ENCODE results near the gene EPS8L2. TPM values are rescaled to one million over a fixed set of nuclear protein-coding genes. Genes with fewer than 3 reads are reported as not detected.

Gene EPS8L2
- polyA plus RNA-seq, 1 donor: 260 TPM

GRCh38 chr11:769887-770641, 64.0 kb downstream of the EPS8L2 start:
- no peak for DNase-seq
- Histone ChIP-seq H3K27ac (ENCODE audit: low read length) (no peak overlapping the region), H3K4me1 (ENCODE audit: control insufficient read depth, insufficient read depth, low read length) (peaks cover 2% of the 10 kb centered on the region), H3K9me3 (ENCODE audit: control insufficient read depth, low read depth, low read length) (no peaks in the 10 kb centered on the region), H3K27me3 (ENCODE audit: control insufficient read depth, insufficient read depth, low read length) (no peaks in the 10 kb centered on the region), H3K4me3 (ENCODE audit: low read length) (no peak overlapping the region), H3K36me3 (ENCODE audit: control insufficient read depth, insufficient read depth, low read length) (peaks cover 75% of the 10 kb centered on the region)
- no CpG with 5 or more reads among the region's 23 CpGs for WGBS (ENCODE audit: insufficient coverage, low lambda C conversion rate)

GRCh38 chr11:770642-771616, 64.9 kb downstream of the EPS8L2 start:
- DNase-seq: no peak
- H3K4me3 ChIP-seq (ENCODE audit: low read length): no peak overlapping the region
- peaks cover 7% of the 10 kb centered on the region for H3K4me1 ChIP-seq (ENCODE audit: control insufficient read depth, insufficient read depth, low read length)
- no CpG with 5 or more reads among the region's 32 CpGs for WGBS (ENCODE audit: insufficient coverage, low lambda C conversion rate)
- H3K36me3 ChIP-seq (ENCODE audit: control insufficient read depth, insufficient read depth, low read length): peaks cover 71% of the 10 kb centered on the region
- H3K27ac ChIP-seq (ENCODE audit: low read length): no peak overlapping the region
- no peaks in the 10 kb centered on the region for H3K9me3 ChIP-seq (ENCODE audit: control insufficient read depth, low read depth, low read length)
- H3K27me3 ChIP-seq (ENCODE audit: control insufficient read depth, insufficient read depth, low read length): no peaks in the 10 kb centered on the region

GRCh38 chr11:771617-772204, 65.7 kb downstream of the EPS8L2 start:
- H3K4me1 ChIP-seq (ENCODE audit: control insufficient read depth, insufficient read depth, low read length): peaks cover 11% of the 10 kb centered on the region
- WGBS (ENCODE audit: insufficient coverage, low lambda C conversion rate): no CpG with 5 or more reads among the region's 15 CpGs
- H3K27ac ChIP-seq (ENCODE audit: low read length): no peak overlapping the region
- H3K36me3 ChIP-seq (ENCODE audit: control insufficient read depth, insufficient read depth, low read length): peaks cover 63% of the 10 kb centered on the region
- H3K9me3 ChIP-seq (ENCODE audit: control insufficient read depth, low read depth, low read length): no peaks in the 10 kb centered on the region
- H3K27me3 ChIP-seq (ENCODE audit: control insufficient read depth, insufficient read depth, low read length): no peaks in the 10 kb centered on the region
- no peak for DNase-seq
- H3K4me3 ChIP-seq (ENCODE audit: low read length): no peak overlapping the region

GRCh38 chr11:772429-773390, 66.7 kb downstream of the EPS8L2 start:
- no CpG with 5 or more reads among the region's 34 CpGs for WGBS (ENCODE audit: insufficient coverage, low lambda C conversion rate)
- Histone ChIP-seq H3K4me3 (ENCODE audit: low read length) (no peak overlapping the region), H3K36me3 (ENCODE audit: control insufficient read depth, insufficient read depth, low read length) (peaks cover 55% of the 10 kb centered on the region), H3K9me3 (ENCODE audit: control insufficient read depth, low read depth, low read length) (no peaks in the 10 kb centered on the region), H3K27ac (ENCODE audit: low read length) (no peak overlapping the region), H3K4me1 (ENCODE audit: control insufficient read depth, insufficient read depth, low read length) (peaks cover 11% of the 10 kb centered on the region), H3K27me3 (ENCODE audit: control insufficient read depth, insufficient read depth, low read length) (no peaks in the 10 kb centered on the region)
- DNase-seq: no peak

GRCh38 chr11:773425-773824, 67.4 kb downstream of the EPS8L2 start:
- Histone ChIP-seq H3K27ac (ENCODE audit: low read length) (no peak overlapping the region), H3K27me3 (ENCODE audit: control insufficient read depth, insufficient read depth, low read length) (no peaks in the 10 kb centered on the region), H3K9me3 (ENCODE audit: control insufficient read depth, low read depth, low read length) (no peaks in the 10 kb centered on the region), H3K36me3 (ENCODE audit: control insufficient read depth, insufficient read depth, low read length) (peaks cover 55% of the 10 kb centered on the region), H3K4me3 (ENCODE audit: low read length) (no peak overlapping the region), H3K4me1 (ENCODE audit: control insufficient read depth, insufficient read depth, low read length) (peaks cover 16% of the 10 kb centered on the region)
- no CpG with 5 or more reads among the region's 5 CpGs for WGBS (ENCODE audit: insufficient coverage, low lambda C conversion rate)
- DNase-seq: no peak

- no peak for DNase-seq
- no CpG with 5 or more reads among the region's 9 CpGs for WGBS (ENCODE audit: insufficient coverage, low lambda C conversion rate)
Measured at GRCh38 chr11:773830-774229, 67.8 kb downstream of the EPS8L2 start.

GRCh38 chr11:774873-775592, 69.0 kb downstream of the EPS8L2 start:
- H3K27me3 ChIP-seq (ENCODE audit: control insufficient read depth, insufficient read depth, low read length): no peaks in the 10 kb centered on the region
- no peak for DNase-seq
- no peak overlapping the region for H3K4me3 ChIP-seq (ENCODE audit: low read length)
- peaks cover 54% of the 10 kb centered on the region for H3K36me3 ChIP-seq (ENCODE audit: control insufficient read depth, insufficient read depth, low read length)
- no peaks in the 10 kb centered on the region for H3K9me3 ChIP-seq (ENCODE audit: control insufficient read depth, low read depth, low read length)
- no CpG with 5 or more reads among the region's 20 CpGs for WGBS (ENCODE audit: insufficient coverage, low lambda C conversion rate)
- no peak overlapping the region for H3K27ac ChIP-seq (ENCODE audit: low read length)
- peaks cover 27% of the 10 kb centered on the region for H3K4me1 ChIP-seq (ENCODE audit: control insufficient read depth, insufficient read depth, low read length)

More at GRCh38 chr11:773830-774229, 67.8 kb downstream of the EPS8L2 start:
- Histone ChIP-seq H3K27ac (ENCODE audit: low read length) (no peak overlapping the region), H3K9me3 (ENCODE audit: control insufficient read depth, low read depth, low read length) (no peaks in the 10 kb centered on the region), H3K4me1 (ENCODE audit: control insufficient read depth, insufficient read depth, low read length) (peaks cover 20% of the 10 kb centered on the region), H3K36me3 (ENCODE audit: control insufficient read depth, insufficient read depth, low read length) (peaks cover 55% of the 10 kb centered on the region), H3K4me3 (ENCODE audit: low read length) (no peak overlapping the region), H3K27me3 (ENCODE audit: control insufficient read depth, insufficient read depth, low read length) (no peaks in the 10 kb centered on the region)

GRCh38 chr11:776263-776560, 70.2 kb downstream of the EPS8L2 start:
- Histone ChIP-seq H3K9me3 (ENCODE audit: control insufficient read depth, low read depth, low read length) (no peaks in the 10 kb centered on the region), H3K4me1 (ENCODE audit: control insufficient read depth, insufficient read depth, low read length) (peaks cover 27% of the 10 kb centered on the region), H3K36me3 (ENCODE audit: control insufficient read depth, insufficient read depth, low read length) (peaks cover 46% of the 10 kb centered on the region), H3K27ac (ENCODE audit: low read length) (no peak overlapping the region), H3K27me3 (ENCODE audit: control insufficient read depth, insufficient read depth, low read length) (no peaks in the 10 kb centered on the region), H3K4me3 (ENCODE audit: low read length) (peak overlapping the region; percentile 91)
- no CpG with 5 or more reads among the region's 11 CpGs for WGBS (ENCODE audit: insufficient coverage, low lambda C conversion rate)
- DNase-seq: no peak

- no CpG with 5 or more reads among the region's 65 CpGs for WGBS (ENCODE audit: insufficient coverage, low lambda C conversion rate)
- H3K9me3 ChIP-seq (ENCODE audit: control insufficient read depth, low read depth, low read length): no peaks in the 10 kb centered on the region
- peaks cover 41% of the 10 kb centered on the region for H3K36me3 ChIP-seq (ENCODE audit: control insufficient read depth, insufficient read depth, low read length)
- no peaks in the 10 kb centered on the region for H3K27me3 ChIP-seq (ENCODE audit: control insufficient read depth, insufficient read depth, low read length)
- peaks cover 27% of the 10 kb centered on the region for H3K4me1 ChIP-seq (ENCODE audit: control insufficient read depth, insufficient read depth, low read length)
- no peak overlapping the region for H3K27ac ChIP-seq (ENCODE audit: low read length)
- DNase-seq: peak in 1 of 2 donors; percentile 53
- H3K4me3 ChIP-seq (ENCODE audit: low read length): peak overlapping the region; percentile 91
Measured at GRCh38 chr11:776561-777287, 70.7 kb downstream of the EPS8L2 start.

All from large intestine (tissue), 3 donors.